HepG2 (cell line): ENCODE data around the gene STEAP1B. TPM values are rescaled to one million over a fixed set of nuclear protein-coding genes. Genes with fewer than 3 reads are reported as not detected.

Experiments
- ATAC-seq: fragments of 200-7000 bp; cut with Tn5 transposase; 3 replicates; pipeline ENCODE4 v1.9.1; 2020; ENCODE audit warnings: mild to moderate bottlenecking, moderate library complexity
- BruUV-seq: library from RNA; stranded (reverse); fragments of 400-500 nt; replicated peaks from 2 replicates; lab custom pipeline; 2021; lab: Mats Ljungman, UMichigan
- CTCF ChIA-PET: fragments of 300-600 bp; formaldehyde crosslinking; extraction: SDS; loops from one replicate; lab custom pipeline; 2021; ENCODE audit warnings: low total read pairs, inconsistent platforms, low intra/inter-chr PET ratio; lab: Yijun Ruan, JAX
- POLR2A ChIA-PET: fragments of 350-600 bp; sonication (Branson Sonifier 250); formaldehyde crosslinking; loops from one replicate; lab custom pipeline; 2020; ENCODE audit warnings: antibody characterized with exemption, inconsistent platforms; lab: Yijun Ruan, JAX
- DNase-seq: peaks from one replicate; pipeline ENCODE4 v3.0.0-alpha.2; 2015; ENCODE audit warnings: low spot score
- FAIRE-seq: peaks from 3 replicates; lab custom pipeline; 2011; peaks lifted over from hg19 to GRCh38; lab: Jason Lieb, UNC
- H2AFZ ChIP-seq: one replicate; pipeline ENCODE4 v1.6.1; 2011; ENCODE audit warnings: low read length, inconsistent platforms
- H3K27ac ChIP-seq: fragments of 300-600 bp; 3 replicates; pipeline ENCODE4 v1.8.0; 2011; ENCODE audit warnings: mixed run types, mild to moderate bottlenecking, mixed read lengths, low read length, inconsistent platforms; ENCODE audit not compliant: insufficient read depth; ENCODE audit errors: extremely low read length
- H3K27me3 ChIP-seq, 2 experiments: fragments of 200-600 bp in 1 of 2; 2 replicates in 1 of 2; 3 replicates in 1 of 2; pipeline versions ENCODE4 v1.6.0 to v1.8.0; 2011; ENCODE audit warnings: low read length in 2 of 2, mild to moderate bottlenecking in 2 of 2, moderate library complexity in 2 of 2, inconsistent platforms in 1 of 2; ENCODE audit not compliant: insufficient read depth in 2 of 2, control insufficient read depth in 1 of 2
- H3K36me3 ChIP-seq, 2 experiments: fragments of 200-600 bp in 1 of 2; replicated peaks in 1 of 2; 2 replicates in 1 of 2; 3 replicates in 1 of 2; pipeline versions ENCODE4 v1.5.1 to v1.8.0; 2011; ENCODE audit warnings: low read length in 2 of 2, inconsistent platforms in 1 of 2; ENCODE audit not compliant: insufficient read depth in 2 of 2, control insufficient read depth in 1 of 2
- H3K4me1 ChIP-seq: 2 replicates; pipeline ENCODE4 v1.5.1; 2012; ENCODE audit warnings: low read length, inconsistent platforms; ENCODE audit not compliant: insufficient read depth
- H3K4me2 ChIP-seq: 2 replicates; pipeline ENCODE4 v1.6.0; 2011; ENCODE audit warnings: low read depth, low read length, inconsistent platforms
- H3K4me3 ChIP-seq, 3 experiments: fragments of 200-600 bp in 1 of 3; sonication (generic), shearing (Covaris generic) in 1 of 3; replicated peaks in 1 of 3; 2 replicates each; pipeline ENCODE4 v1.5.1; 2011 to 2016; ENCODE audit warnings: low read length in 3 of 3, inconsistent platforms in 2 of 3, low read depth in 2 of 3, mild to moderate bottlenecking in 2 of 3, control low read depth in 1 of 3, mixed read lengths in 1 of 3; ENCODE audit not compliant: insufficient read depth in 1 of 3
- H3K79me2 ChIP-seq: one replicate; pipeline ENCODE4 v1.6.1; 2011; ENCODE audit warnings: low read length, inconsistent platforms; ENCODE audit not compliant: insufficient read depth
- H3K9ac ChIP-seq: 2 replicates; pipeline ENCODE4 v1.6.0; 2011; ENCODE audit warnings: mild to moderate bottlenecking, low read depth, low read length, inconsistent platforms; ENCODE audit not compliant: insufficient read depth
- H3K9me3 ChIP-seq: 2 replicates; pipeline ENCODE4 v1.5.1; 2012; ENCODE audit warnings: mild to moderate bottlenecking, low read length
- H4K20me1 ChIP-seq: 2 replicates; pipeline ENCODE4 v1.6.0; 2011; ENCODE audit warnings: inconsistent platforms, mild to moderate bottlenecking, low read length, moderate library complexity; ENCODE audit not compliant: insufficient read depth
- AGO1 ChIP-seq: fragments of 200-400 bp; formaldehyde crosslinking; IDR thresholded peaks from 2 replicates; pipeline ENCODE4 v1.6.1; 2017; ENCODE audit warnings: mild to moderate bottlenecking, low read depth, low read length, moderate library complexity; ENCODE audit not compliant: poor library complexity, severe bottlenecking
- BCL3 ChIP-seq: sonication (generic); formaldehyde crosslinking; IDR thresholded peaks from 2 replicates; pipeline ENCODE4 v1.5.1; 2020; ENCODE audit warnings: mild to moderate bottlenecking, missing genetic modification reagents, moderate library complexity
- CENPT ChIP-seq: sonication (generic); formaldehyde crosslinking; IDR thresholded peaks from 2 replicates; pipeline ENCODE4 v1.8.0; 2022; ENCODE audit warnings: low read depth, mild to moderate bottlenecking, moderate library complexity, missing genetic modification reagents
- EP300 ChIP-seq, 3 experiments: sonication (generic) in 1 of 3; formaldehyde crosslinking in 1 of 3; IDR thresholded peaks; 2 replicates each; pipeline versions ENCODE4 v1.5.1 to v1.6.1; 2011 to 2020; ENCODE audit warnings: low read depth in 2 of 3, low read length in 2 of 3, borderline replicate concordance in 1 of 3, improper control_type of control experiment in 1 of 3, mild to moderate bottlenecking in 1 of 3, missing genetic modification reagents in 1 of 3, moderate library complexity in 1 of 3
- FOSL1 ChIP-seq: sonication (generic); formaldehyde crosslinking; IDR thresholded peaks from 2 replicates; pipeline ENCODE4 v1.9.0; 2021; ENCODE audit warnings: missing genetic modification reagents, borderline replicate concordance
- GABPA ChIP-seq, 2 experiments: IDR thresholded peaks; 2 replicates each; pipeline ENCODE4 v1.6.1; 2011 to 2016; ENCODE audit warnings: low read depth in 2 of 2, low read length in 1 of 2, missing biosample characterization in 1 of 2, missing genetic modification characterization in 1 of 2
- MAF1 ChIP-seq: sonication (generic); formaldehyde crosslinking; IDR thresholded peaks from 2 replicates; pipeline ENCODE4 v1.5.0; 2020; ENCODE audit warnings: missing genetic modification reagents, borderline replicate concordance
- NFRKB ChIP-seq: fragments of 450-650 bp; IDR thresholded peaks from 2 replicates; pipeline ENCODE4 v1.6.1; 2017
- POGK ChIP-seq: sonication (generic); formaldehyde crosslinking; conservative IDR thresholded peaks from 2 replicates; pipeline ENCODE4 v1.8.0; 2022; ENCODE audit warnings: mild to moderate bottlenecking, moderate library complexity, missing genetic modification reagents
- RARG ChIP-seq: sonication (generic); formaldehyde crosslinking; IDR thresholded peaks from 2 replicates; pipeline ENCODE4 v1.4.0; 2020; ENCODE audit warnings: low read depth, mild to moderate bottlenecking, missing genetic modification reagents
- TCF7 ChIP-seq: sonication (generic); IDR thresholded peaks from 2 replicates; pipeline ENCODE4 v1.6.1; 2016; ENCODE audit warnings: antibody characterized with exemption, low read depth
- WIZ ChIP-seq: sonication (generic); formaldehyde crosslinking; IDR thresholded peaks from 2 replicates; pipeline ENCODE4 v1.5.1; 2020; ENCODE audit warnings: mild to moderate bottlenecking, missing genetic modification reagents
- ZBTB7B ChIP-seq: sonication (generic); formaldehyde crosslinking; IDR thresholded peaks from 2 replicates; pipeline ENCODE4 v1.4.0; 2020; ENCODE audit warnings: missing genetic modification reagents
- ZC3H4 ChIP-seq: sonication (generic); formaldehyde crosslinking; IDR thresholded peaks from 2 replicates; pipeline ENCODE4 v1.4.0; 2020; ENCODE audit warnings: missing genetic modification reagents, borderline replicate concordance
- ZNF503 ChIP-seq: sonication (generic); formaldehyde crosslinking; IDR thresholded peaks from 2 replicates; pipeline ENCODE4 v1.4.0; 2020; ENCODE audit warnings: missing genetic modification reagents
- ZNF547 ChIP-seq: sonication (generic); formaldehyde crosslinking; IDR thresholded peaks from 2 replicates; pipeline ENCODE4 v1.5.1; 2020; ENCODE audit warnings: mild to moderate bottlenecking, missing genetic modification reagents
- ZNF550 ChIP-seq: sonication (generic); formaldehyde crosslinking; IDR thresholded peaks from 2 replicates; pipeline ENCODE4 v1.4.0; 2020; ENCODE audit warnings: mild to moderate bottlenecking, missing genetic modification reagents, borderline replicate concordance
- ZNF558 ChIP-seq: sonication (generic); formaldehyde crosslinking; IDR thresholded peaks from 2 replicates; pipeline ENCODE4 v1.9.0; 2022; ENCODE audit warnings: mild to moderate bottlenecking, missing genetic modification reagents, borderline replicate concordance
- ZNF704 ChIP-seq: sonication (generic); formaldehyde crosslinking; IDR thresholded peaks from 2 replicates; pipeline ENCODE4 v1.8.1; 2023; ENCODE audit warnings: mild to moderate bottlenecking, inconsistent platforms, moderate library complexity, missing genetic modification reagents, borderline replicate concordance
- WGBS: methylation state at CpG from one replicate; pipeline ENCODE4 v1.1.6; 2017; ENCODE audit warnings: low lambda C conversion rate; 5-methylcytosine and 5-hydroxymethylcytosine counted together
- in situ Hi-C: cut with HindIII; loops from 2 replicates; pipeline ENCODE4 v1.10.0; 2017; ENCODE audit warnings: low pct_unique_long_range_greater_than_20kb; ENCODE audit not compliant: extremely low pct_ligation_motif_present
- intact Hi-C: fragments of 100-400 bp; cut with micrococcal nuclease; formaldehyde crosslinking; loops from one replicate; pipeline ENCODE4 v1.10.0; 2022; ENCODE audit not compliant: unreplicated experiment
- polyA plus RNA-seq, 8 experiments: library from polyadenylated mRNA; depleted of rRNA in 3 of 8; stranded (reverse) in 7 of 8; unstranded in 1 of 8; fragments of >200 nt; fragmentation: Illumina TruSeq in 4 of 8; extraction: Trizol in 4 of 8; gene quantifications; 2 replicates each; pipeline versions ENCODE4 v1.2.1 to v1.2.3, GENCODE V29; 2011 to 2016; ENCODE audit warnings: low read depth in 4 of 8, missing spikeins in 1 of 8, mixed read lengths in 1 of 8; ENCODE audit not compliant: insufficient read depth in 1 of 8
- total RNA-seq, 5 experiments: library from RNA; depleted of rRNA; stranded (reverse); fragments of >200 nt; fragmentation: Illumina TruSeq; extraction: Trizol; gene quantifications; 2 replicates each; pipeline ENCODE4 v1.2.3, GENCODE V29; 2016; ENCODE audit warnings: low read depth in 1 of 5

STEAP1B gene
- total and polyA plus RNA-seq, 2 of the 13 experiments (the other 11 are each of a cell fraction or from before 2014, with no cell fraction given) = not detected

GRCh38 chr7:22543169-22543568 is 43.2 kb upstream of the STEAP1B start:
- Histone ChIP-seq H3K4me3 (no peak overlapping the region), H3K27me3 (peaks cover 1 to 5% of the 10 kb centered on the region in 2 experiments; a peak in 2 of 5 replicates), H3K79me2 (no peaks in the 10 kb centered on the region), H3K9me3 (no peaks in the 10 kb centered on the region), H3K9ac (no peak overlapping the region), H3K36me3 (no peaks in the 10 kb centered on the region), H3K4me2 (no peak overlapping the region), H3K4me1 (no peaks in the 10 kb centered on the region), H3K27ac (no peak overlapping the region), H2AFZ (no peak overlapping the region), H4K20me1 (no peaks in the 10 kb centered on the region)
- 46% methylated on average over 7 of the region's 7 CpGs for WGBS
- DNase-seq = no peak
- POLR2A ChIA-PET = no interaction called here
- in situ Hi-C loops = no loop called here
- ATAC-seq = no peak
- CTCF ChIA-PET = no interaction called here
- FAIRE-seq = no peak
- no TSS peak for BruUV-seq
- intact Hi-C loops = no loop called here
- TF ChIP-seq EP300 (IDR thresholded peaks at IDR 0.05; ENCODE audit: low read depth in 2 of 2, low read length in 2 of 2) (no peak), EP300 (CRISPR knock-in tag; IDR thresholded peaks at IDR 0.05; ENCODE audit: borderline replicate concordance) (no peak), ZC3H4 (CRISPR knock-in tag) (no peak), POGK (CRISPR knock-in tag) (no peak), GABPA (IDR thresholded peaks at IDR 0.05; ENCODE audit: low read depth, low read length) (no peak), GABPA (CRISPR knock-in tag; IDR thresholded peaks at IDR 0.05; ENCODE audit: low read depth) (no peak), TCF7 (no peak), WIZ (no peak), ZNF547 (CRISPR knock-in tag) (no peak), ZNF550 (CRISPR knock-in tag) (no peak), FOSL1 (no peak), AGO1 (no peak), ZNF503 (CRISPR knock-in tag) (no peak), MAF1 (CRISPR knock-in tag) (no peak), CENPT (CRISPR knock-in tag) (no peak), NFRKB (no peak), BCL3 (CRISPR knock-in tag) (no peak), ZBTB7B (CRISPR knock-in tag) (no peak), RARG (CRISPR knock-in tag) (no peak), ZNF558 (CRISPR knock-in tag) (no peak), ZNF704 (CRISPR knock-in tag) (no peak)
